HepG2 (cell line): Measurements from ENCODE around the gene TPD52L2. TPM values are rescaled to one million over a fixed set of nuclear protein-coding genes. Genes with fewer than 3 reads are reported as not detected.

Experiments
- AKAP8 ChIP-seq: sonication (generic); formaldehyde crosslinking; IDR thresholded peaks from 2 replicates; pipeline ENCODE4 v1.5.1; 2020; ENCODE audit warnings: mild to moderate bottlenecking, missing genetic modification reagents
- CBX1 ChIP-seq: IDR thresholded peaks from one replicate; pipeline ENCODE4 v1.6.1; 2016; ENCODE audit warnings: antibody characterized with exemption, low read depth
- ESRRA ChIP-seq: sonication (generic); formaldehyde crosslinking; IDR thresholded peaks from 2 replicates; pipeline ENCODE4 v1.5.1; 2020; ENCODE audit warnings: mild to moderate bottlenecking, low read depth, missing genetic modification reagents
- FOXP1 ChIP-seq, 2 experiments: fragments of 450-650 bp in 1 of 2; IDR thresholded peaks; 2 replicates each; pipeline ENCODE4 v1.6.1; 2017 to 2018; ENCODE audit warnings: antibody characterized with exemption in 1 of 2
- HDAC1 ChIP-seq: sonication (generic); formaldehyde crosslinking; IDR thresholded peaks from 2 replicates; pipeline ENCODE4 v1.5.1; 2020; ENCODE audit warnings: mild to moderate bottlenecking, missing genetic modification reagents
- KDM5A ChIP-seq: fragments of 200-600 bp; sonication (generic); IDR thresholded peaks from 2 replicates; pipeline ENCODE4 v1.7.0; 2018; ENCODE audit warnings: antibody characterized with exemption, mild to moderate bottlenecking, low read length, borderline replicate concordance
- KMT2A ChIP-seq: sonication (generic); formaldehyde crosslinking; IDR thresholded peaks from 2 replicates; pipeline ENCODE4 v1.4.0; 2020; ENCODE audit warnings: missing genetic modification reagents
- NCOA2 ChIP-seq: sonication (generic); formaldehyde crosslinking; IDR thresholded peaks from 2 replicates; pipeline ENCODE4 v1.8.0; 2022; ENCODE audit warnings: inconsistent platforms
- NFE2L2 ChIP-seq: fragments of 150-350 bp; IDR thresholded peaks from 2 replicates; pipeline ENCODE4 v1.6.1; 2014; ENCODE audit warnings: low read length
- NFKBIZ ChIP-seq: IDR thresholded peaks from 2 replicates; pipeline ENCODE4 v1.6.1; 2018; ENCODE audit warnings: missing genetic modification reagents, missing compliant biosample characterization
- NR3C1 ChIP-seq: sonication (generic); formaldehyde crosslinking; IDR thresholded peaks from 2 replicates; pipeline ENCODE4 v1.4.0; 2020; ENCODE audit warnings: missing genetic modification reagents
- PLSCR1 ChIP-seq: sonication (generic); formaldehyde crosslinking; IDR thresholded peaks from 2 replicates; pipeline ENCODE4 v1.5.0; 2020; ENCODE audit warnings: missing genetic modification reagents, mild to moderate bottlenecking, borderline replicate concordance
- TP53 ChIP-seq: sonication (generic); formaldehyde crosslinking; conservative IDR thresholded peaks from 2 replicates; pipeline ENCODE4 v1.4.0; 2020; ENCODE audit warnings: missing genetic modification reagents
- UBTF ChIP-seq: sonication (generic); formaldehyde crosslinking; IDR thresholded peaks from 2 replicates; pipeline ENCODE4 v1.4.0; 2020; ENCODE audit warnings: mild to moderate bottlenecking, missing genetic modification reagents
- ZBTB25 ChIP-seq: IDR thresholded peaks from 2 replicates; pipeline ENCODE4 v1.6.1; 2018; ENCODE audit warnings: missing genetic modification reagents
- ZNF362 ChIP-seq: sonication (generic); formaldehyde crosslinking; IDR thresholded peaks from 2 replicates; pipeline ENCODE4 v1.4.0; 2020; ENCODE audit warnings: missing genetic modification reagents, mild to moderate bottlenecking, borderline replicate concordance
- ZNF510 ChIP-seq: sonication (generic); formaldehyde crosslinking; IDR thresholded peaks from 2 replicates; pipeline ENCODE4 v1.4.0; 2020; ENCODE audit warnings: low read depth, mild to moderate bottlenecking, missing genetic modification reagents
- ZNF597 ChIP-seq: sonication (generic); formaldehyde crosslinking; IDR thresholded peaks from 2 replicates; pipeline ENCODE4 v1.5.0; 2020; ENCODE audit warnings: missing genetic modification reagents
- ZNF740 ChIP-seq: sonication (generic); formaldehyde crosslinking; IDR thresholded peaks from 2 replicates; pipeline ENCODE4 v1.4.0; 2020; ENCODE audit warnings: missing genetic modification reagents
- ZNF747 ChIP-seq: sonication (generic); formaldehyde crosslinking; IDR thresholded peaks from 2 replicates; pipeline ENCODE4 v1.8.1; 2023; ENCODE audit warnings: missing genetic modification reagents, mild to moderate bottlenecking, borderline replicate concordance
- ZNF761 ChIP-seq: sonication (generic); formaldehyde crosslinking; conservative IDR thresholded peaks from 2 replicates; pipeline ENCODE4 v1.4.0; 2020; ENCODE audit warnings: mild to moderate bottlenecking, missing genetic modification reagents
- polyA plus RNA-seq, 8 experiments: library from polyadenylated mRNA; depleted of rRNA in 3 of 8; stranded (reverse) in 7 of 8; unstranded in 1 of 8; fragments of >200 nt; fragmentation: Illumina TruSeq in 4 of 8; extraction: Trizol in 4 of 8; gene quantifications; 2 replicates each; pipeline versions ENCODE4 v1.2.1 to v1.2.3, GENCODE V29; 2011 to 2016; ENCODE audit warnings: low read depth in 4 of 8, missing spikeins in 1 of 8, mixed read lengths in 1 of 8; ENCODE audit not compliant: insufficient read depth in 1 of 8
- total RNA-seq, 5 experiments: library from RNA; depleted of rRNA; stranded (reverse); fragments of >200 nt; fragmentation: Illumina TruSeq; extraction: Trizol; gene quantifications; 2 replicates each; pipeline ENCODE4 v1.2.3, GENCODE V29; 2016; ENCODE audit warnings: low read depth in 1 of 5
- TF ChIP-seq, protein P1 (sequence below): sonication (generic); formaldehyde crosslinking; IDR thresholded peaks from 2 replicates; pipeline ENCODE4 v1.4.0; 2020; ENCODE audit warnings: mild to moderate bottlenecking, missing genetic modification reagents

Gene TPD52L2
- total and polyA plus RNA-seq, 2 of the 13 experiments (the other 11 are each of a cell fraction or from before 2014, with no cell fraction given), result 156 to 184 TPM

- TF ChIP-seq NR3C1 (CRISPR knock-in tag), result no peak
- TF ChIP-seq, protein P1, sequence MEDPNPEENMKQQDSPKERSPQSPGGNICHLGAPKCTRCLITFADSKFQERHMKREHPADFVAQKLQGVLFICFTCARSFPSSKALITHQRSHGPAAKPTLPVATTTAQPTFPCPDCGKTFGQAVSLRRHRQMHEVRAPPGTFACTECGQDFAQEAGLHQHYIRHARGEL (CRISPR knock-in tag), result peak; percentile 92
- no peak for TF ChIP-seq TP53 (CRISPR knock-in tag)
- TF ChIP-seq NCOA2 (CRISPR knock-in tag), result peak; percentile 73
- TF ChIP-seq ZNF740 (CRISPR knock-in tag), result peak; percentile 56; the same call in 1 of the 2 replicates
- peak; percentile 72; the same call in 1 of the 2 replicates for TF ChIP-seq UBTF
- TF ChIP-seq ZNF362 (CRISPR knock-in tag), result no peak
- TF ChIP-seq ZNF747 (CRISPR knock-in tag), result peak; percentile 96
- TF ChIP-seq HDAC1 (CRISPR knock-in tag), result peak; percentile 83
- TF ChIP-seq PLSCR1 (CRISPR knock-in tag), result no peak
- TF ChIP-seq ZBTB25 (CRISPR knock-in tag), result peak; percentile 50
- TF ChIP-seq AKAP8 (CRISPR knock-in tag), result peak; percentile 98
- no peak for TF ChIP-seq ZNF510
- TF ChIP-seq FOXP1 (IDR thresholded peaks at IDR 0.05), result no peak
- TF ChIP-seq FOXP1 (CRISPR knock-in tag; IDR thresholded peaks at IDR 0.05), result peak; percentile 32; the same call in 1 of the 2 replicates
- no peak for TF ChIP-seq ZNF597 (CRISPR knock-in tag)
- TF ChIP-seq KDM5A, result no peak
- TF ChIP-seq NFKBIZ (CRISPR knock-in tag), result 0 out of 2 replicates have a peak, but pooled peaks have one; percentile 56
- TF ChIP-seq NFE2L2, result no peak
- peak; percentile 55; the same call in 1 of the 2 replicates for TF ChIP-seq KMT2A (CRISPR knock-in tag)
- TF ChIP-seq ESRRA (CRISPR knock-in tag), result peak; percentile 19; the same call in 1 of the 2 replicates
- peak; percentile 71 for TF ChIP-seq CBX1
- TF ChIP-seq ZNF761 (CRISPR knock-in tag), result no peak
Observed at GRCh38 chr20:63858393-63859165, 6.5 kb upstream of the TPD52L2 start (continued).
